Esophagus muscularis mucosa (tissue), 4 donors: Measurements from ENCODE around the gene LRFN5. TPM values are rescaled to one million over a fixed set of nuclear protein-coding genes. Genes with fewer than 3 reads are reported as not detected.

Experiments used
- DNase-seq: peaks from one replicate; pipeline ENCODE4 v3.0.0-alpha.2; 2017; ENCODE audit errors: extremely low spot score
- H3K27ac ChIP-seq, 4 donors: fragments of 200-600 bp; sonication (generic); replicated peaks in 1 of 4; 1 replicate in 3 of 4; 2 replicates in 1 of 4; pipeline ENCODE4 v1.5.1; 2016 to 2019; ENCODE audit warnings: mild to moderate bottlenecking in 1 of 4
- H3K27me3 ChIP-seq, 4 donors: fragments of 200-600 bp; sonication (generic); one replicate each; pipeline versions ENCODE4 v1.5.1 to v1.6.0; 2016 to 2019
- H3K36me3 ChIP-seq, 4 donors: fragments of 200-600 bp; sonication (generic); one replicate each; pipeline ENCODE4 v1.5.1; 2016 to 2019
- H3K4me1 ChIP-seq, 4 donors: fragments of 200-600 bp; sonication (generic); one replicate each; pipeline ENCODE4 v1.5.1; 2016 to 2019
- H3K4me3 ChIP-seq, 4 donors: fragments of 200-600 bp; sonication (generic); 1 replicate in 2 of 4; 2 replicates in 2 of 4; pipeline ENCODE4 v1.5.1; 2016 to 2019; ENCODE audit warnings: mild to moderate bottlenecking in 4 of 4, moderate library complexity in 1 of 4
- H3K9me3 ChIP-seq, 4 donors: fragments of 200-600 bp; sonication (generic); 1 replicate in 3 of 4; 2 replicates in 1 of 4; pipeline ENCODE4 v1.5.1; 2016 to 2019
- CTCF ChIP-seq, 3 experiments: fragments of 200-600 bp in 2 of 3; fragments of 450-650 bp in 1 of 3; sonication (generic) in 2 of 3; IDR thresholded peaks; one replicate each; pipeline ENCODE4 v1.5.1; 2017 to 2019; ENCODE audit warnings: antibody characterized with exemption in 3 of 3, mild to moderate bottlenecking in 2 of 3, moderate library complexity in 1 of 3
- EP300 ChIP-seq: sonication (generic); formaldehyde crosslinking; IDR thresholded peaks from one replicate; pipeline ENCODE4 v1.6.1; 2017; ENCODE audit warnings: antibody characterized with exemption
- POLR2A ChIP-seq: fragments of 450-650 bp; IDR thresholded peaks from one replicate; pipeline ENCODE4 v1.6.1; 2017; ENCODE audit warnings: antibody characterized with exemption, moderate library complexity, mild to moderate bottlenecking, low read depth
- POLR2AphosphoS5 ChIP-seq, 2 donors: sonication (generic); formaldehyde crosslinking; IDR thresholded peaks; one replicate each; pipeline ENCODE4 v1.6.1; 2017; ENCODE audit warnings: antibody characterized with exemption in 2 of 2
- whole genome bisulfite sequencing: methylation state at CpG from one replicate; pipeline ENCODE4 v1.1.5; 2018; 5-methylcytosine and 5-hydroxymethylcytosine counted together
- intact Hi-C: fragments of 100-400 bp; cut with DNase I; formaldehyde crosslinking; loops from one replicate; pipeline ENCODE4 v1.15.1; 2023
- total RNA-seq, 4 donors: library from RNA; depleted of rRNA; stranded (reverse); fragments of >200 nt; gene quantifications; one replicate each; pipeline versions ENCODE4 v1.1.0 to v1.2.1, GENCODE V29; 2016

The LRFN5 gene
- total RNA-seq, 4 donors from 2014 or later, result 2.1 to 4.6 (median 3.3) TPM

- Histone ChIP-seq H3K27me3 (no peaks in the 10 kb centered on the region), H3K4me3 (no peak overlapping the region), H3K9me3 (no peaks in the 10 kb centered on the region), H3K27ac (no peak overlapping the region), H3K36me3 (no peaks in the 10 kb centered on the region), H3K4me1 (no peaks in the 10 kb centered on the region)
- 72% methylated on average over 3 of the region's 3 CpGs for WGBS
- intact Hi-C loops, result no loop called here
- DNase-seq, result no peak
- TF ChIP-seq POLR2AphosphoS5 (IDR thresholded peaks at IDR 0.05) (no peak), CTCF (IDR thresholded peaks at IDR 0.05) (no peak), EP300 (no peak), POLR2A (no peak)
These were observed 27.6 kb downstream of the LRFN5 start for GRCh38 chr14:41634286-41634685.

GRCh38 chr14:41636492-41637392 lies 30.1 kb downstream of the LRFN5 start:
- H3K4me1 ChIP-seq, result no peaks in the 10 kb centered on the region
- no peak overlapping the region for H3K4me3 ChIP-seq
- WGBS, result 98% methylated on average over 2 of the region's 2 CpGs
- no peaks in the 10 kb centered on the region for H3K36me3 ChIP-seq
- no peaks in the 10 kb centered on the region for H3K9me3 ChIP-seq
- H3K27ac ChIP-seq, result no peak overlapping the region
- intact Hi-C loops, result no loop called here
- DNase-seq, result no peak
- TF ChIP-seq POLR2A (no peak), POLR2AphosphoS5 (IDR thresholded peaks at IDR 0.05) (no peak), CTCF (IDR thresholded peaks at IDR 0.05) (no peak), EP300 (no peak)
- no peaks in the 10 kb centered on the region for H3K27me3 ChIP-seq

GRCh38 chr14:41641690-41642089 lies 35.0 kb downstream of the LRFN5 start:
- Histone ChIP-seq H3K27me3 (no peaks in the 10 kb centered on the region), H3K27ac (no peak overlapping the region), H3K9me3 (no peaks in the 10 kb centered on the region), H3K4me1 (no peaks in the 10 kb centered on the region), H3K36me3 (no peaks in the 10 kb centered on the region), H3K4me3 (no peak overlapping the region)
- TF ChIP-seq EP300, result no peak
- TF ChIP-seq POLR2AphosphoS5 (IDR thresholded peaks at IDR 0.05), result no peak
- no peak for TF ChIP-seq POLR2A
- no peak for TF ChIP-seq CTCF (IDR thresholded peaks at IDR 0.05)
- intact Hi-C loops, result no loop called here
- 94% methylated on average over 1 of the region's 1 CpG for WGBS
- DNase-seq, result no peak

GRCh38 chr14:41642367-41642766 lies 35.7 kb downstream of the LRFN5 start:
- no peaks in the 10 kb centered on the region for H3K9me3 ChIP-seq
- TF ChIP-seq POLR2AphosphoS5 (IDR thresholded peaks at IDR 0.05), result no peak
- TF ChIP-seq POLR2A, result no peak
- TF ChIP-seq EP300, result no peak
- no peak for TF ChIP-seq CTCF (IDR thresholded peaks at IDR 0.05)
- H3K27me3 ChIP-seq, result no peaks in the 10 kb centered on the region
- no peak overlapping the region for H3K4me3 ChIP-seq
- no peak for DNase-seq
- no peak overlapping the region for H3K27ac ChIP-seq
- no peaks in the 10 kb centered on the region for H3K4me1 ChIP-seq
- intact Hi-C loops, result no loop called here
- WGBS, result 65% methylated on average over 1 of the region's 1 CpG
- no peaks in the 10 kb centered on the region for H3K36me3 ChIP-seq

- TF ChIP-seq POLR2A, result no peak
- no peak for TF ChIP-seq EP300
These were observed 36.1 kb downstream of the LRFN5 start for GRCh38 chr14:41642789-41643188.

More at GRCh38 chr14:41642789-41643188, 36.1 kb downstream of the LRFN5 start:
- Histone ChIP-seq H3K4me3 (no peak overlapping the region), H3K27me3 (no peaks in the 10 kb centered on the region), H3K36me3 (no peaks in the 10 kb centered on the region), H3K9me3 (no peaks in the 10 kb centered on the region), H3K4me1 (no peaks in the 10 kb centered on the region), H3K27ac (no peak overlapping the region)
- intact Hi-C loops, result no loop called here
- no peak for DNase-seq
- WGBS, result 90% methylated on average over 2 of the region's 2 CpGs
